Measurements from ENCODE around the gene AIG1. TPM values are rescaled to one million over a fixed set of nuclear protein-coding genes. Genes with fewer than 3 reads are reported as not detected.

Gene AIG1
- total and polyA plus RNA-seq, 4 donors, result 19.9 to 31.7 (median 27.3) TPM

GRCh38 chr6:143128681-143129015 lies 68.0 kb downstream of the AIG1 start:
- no peaks in the 10 kb centered on the region for H3K27me3 ChIP-seq (ENCODE audit: control insufficient read depth in 3 of 3, insufficient read depth in 3 of 3, low read length in 2 of 3)
- TF ChIP-seq CTCF (IDR thresholded peaks at IDR 0.05; ENCODE audit: control extremely low read depth, extremely low read depth), result no peak

GRCh38 chr6:143130928-143131327 lies 70.2 kb downstream of the AIG1 start:
- H3K9ac ChIP-seq (ENCODE audit: insufficient read depth in 1 of 2, low read length in 2 of 2), result no peak overlapping the region
- no peak for DNase-seq
- H3K36me3 ChIP-seq (ENCODE audit: control insufficient read depth in 4 of 4, insufficient read depth in 4 of 4, low read length in 4 of 4), result peaks cover 0 to 6% (median 0%) of the 10 kb centered on the region in 4 donors
- no peak overlapping the region for H3K4me3 ChIP-seq
- H3K9me3 ChIP-seq (ENCODE audit: control insufficient read depth in 4 of 4, insufficient read depth in 3 of 4, low read length in 3 of 4), result peaks cover 2 to 7% (median 5%) of the 10 kb centered on the region in 4 donors
- no peak for TF ChIP-seq CTCF (IDR thresholded peaks at IDR 0.05; ENCODE audit: control extremely low read depth, extremely low read depth)
- H3K27ac ChIP-seq (ENCODE audit: low read depth in 1 of 2, low read length in 1 of 2), result no peak overlapping the region
- WGBS, 2 donors, result 86 to 96% methylated on average over 1 of the region's 1 CpG
- H3K27me3 ChIP-seq (ENCODE audit: control insufficient read depth in 3 of 3, insufficient read depth in 3 of 3, low read length in 2 of 3), result no peaks in the 10 kb centered on the region
- no peak for ATAC-seq (ENCODE audit: insufficient read depth, low FRiP score)
- no peaks in the 10 kb centered on the region for H3K4me1 ChIP-seq (ENCODE audit: control insufficient read depth in 5 of 5, insufficient read depth in 5 of 5, low read length in 5 of 5)

More at GRCh38 chr6:143128681-143129015, 68.0 kb downstream of the AIG1 start:
- DNase-seq (no peak), ATAC-seq (ENCODE audit: insufficient read depth, low FRiP score) (no peak)
- Histone ChIP-seq H3K4me1 (ENCODE audit: control insufficient read depth in 5 of 5, insufficient read depth in 5 of 5, low read length in 5 of 5) (no peaks in the 10 kb centered on the region), H3K9me3 (ENCODE audit: control insufficient read depth in 4 of 4, insufficient read depth in 3 of 4, low read length in 3 of 4) (peaks cover 2 to 7% (median 5%) of the 10 kb centered on the region in 4 donors), H3K4me3 (no peak overlapping the region), H3K9ac (ENCODE audit: insufficient read depth in 1 of 2, low read length in 2 of 2) (no peak overlapping the region), H3K27ac (ENCODE audit: low read depth in 1 of 2, low read length in 1 of 2) (no peak overlapping the region), H3K36me3 (ENCODE audit: control insufficient read depth in 4 of 4, insufficient read depth in 4 of 4, low read length in 4 of 4) (peaks cover 0 to 6% (median 0%) of the 10 kb centered on the region in 4 donors)

- TF ChIP-seq CTCF (IDR thresholded peaks at IDR 0.05; ENCODE audit: control extremely low read depth, extremely low read depth), result no peak
- Histone ChIP-seq H3K27me3 (ENCODE audit: control insufficient read depth in 3 of 3, insufficient read depth in 3 of 3, low read length in 2 of 3) (no peaks in the 10 kb centered on the region), H3K4me3 (no peak overlapping the region), H3K9me3 (ENCODE audit: control insufficient read depth in 4 of 4, insufficient read depth in 3 of 4, low read length in 3 of 4) (peaks cover 2 to 7% (median 5%) of the 10 kb centered on the region in 4 donors), H3K4me1 (ENCODE audit: control insufficient read depth in 5 of 5, insufficient read depth in 5 of 5, low read length in 5 of 5) (no peaks in the 10 kb centered on the region), H3K9ac (ENCODE audit: insufficient read depth in 1 of 2, low read length in 2 of 2) (no peak overlapping the region), H3K36me3 (ENCODE audit: control insufficient read depth in 4 of 4, insufficient read depth in 4 of 4, low read length in 4 of 4) (peaks cover 3 to 6% (median 5%) of the 10 kb centered on the region in 4 donors), H3K27ac (ENCODE audit: low read depth in 1 of 2, low read length in 1 of 2) (no peak overlapping the region)
- WGBS, 2 donors, result 81 to 95% methylated on average over 2 of the region's 2 CpGs
- ATAC-seq (ENCODE audit: insufficient read depth, low FRiP score) (no peak), DNase-seq (no peak)
These were observed 74.6 kb downstream of the AIG1 start for GRCh38 chr6:143135325-143135724.
